Liver (tissue), 9 donors: ENCODE results near the gene RGS4. TPM values are rescaled to one million over a fixed set of nuclear protein-coding genes. Genes with fewer than 3 reads are reported as not detected.

Experiments used
- DNase-seq: peaks from one replicate; pipeline ENCODE4 v3.0.0-alpha.2; 2017; ENCODE audit warnings: low spot score
- H3K27ac ChIP-seq, 2 donors: one replicate each; pipeline ENCODE4 v1.7.0; 2013; ENCODE audit warnings: inconsistent platforms in 2 of 2, low read length in 2 of 2, control low read depth in 1 of 2, low read depth in 1 of 2, mild to moderate bottlenecking in 1 of 2
- H3K27me3 ChIP-seq, 4 donors: one replicate each; pipeline versions ENCODE4 v1.6.1 to v1.7.0; 2013; ENCODE audit warnings: low read length in 3 of 4, inconsistent platforms in 1 of 4, mild to moderate bottlenecking in 1 of 4, moderate library complexity in 1 of 4; ENCODE audit not compliant: control insufficient read depth in 4 of 4, insufficient read depth in 4 of 4
- H3K36me3 ChIP-seq, 4 donors: one replicate each; pipeline versions ENCODE4 v1.6.1 to v1.7.0; 2013; ENCODE audit warnings: low read length in 3 of 4, mild to moderate bottlenecking in 3 of 4, low read depth in 1 of 4, moderate library complexity in 1 of 4; ENCODE audit not compliant: control insufficient read depth in 4 of 4, insufficient read depth in 3 of 4
- H3K4me1 ChIP-seq, 4 donors: one replicate each; pipeline versions ENCODE4 v1.6.1 to v1.7.0; 2013; ENCODE audit warnings: low read length in 3 of 4, mild to moderate bottlenecking in 3 of 4, moderate library complexity in 1 of 4; ENCODE audit not compliant: control insufficient read depth in 4 of 4, insufficient read depth in 4 of 4
- H3K4me3 ChIP-seq, 3 donors: one replicate each; pipeline versions ENCODE4 v1.6.1 to v1.7.0; 2013; ENCODE audit warnings: low read length in 3 of 3, control low read depth in 1 of 3, low read depth in 1 of 3, mild to moderate bottlenecking in 1 of 3
- H3K9ac ChIP-seq, 2 donors: one replicate each; pipeline ENCODE4 v1.7.0; 2013; ENCODE audit warnings: low read length in 2 of 2, mild to moderate bottlenecking in 2 of 2, moderate library complexity in 2 of 2, control low read depth in 1 of 2, low read depth in 1 of 2
- H3K9me3 ChIP-seq, 4 donors: one replicate each; pipeline versions ENCODE4 v1.6.1 to v1.7.0; 2013; ENCODE audit warnings: low read length in 3 of 4; ENCODE audit not compliant: control insufficient read depth in 4 of 4
- EGR1 ChIP-seq, 2 donors: IDR thresholded peaks; 2 replicates each; pipeline ENCODE4 v1.6.1; 2016 to 2018; ENCODE audit warnings: antibody characterized with exemption in 2 of 2, low read depth in 2 of 2
- FOXA1 ChIP-seq: IDR thresholded peaks from 2 replicates; pipeline ENCODE4 v1.6.1; 2016; ENCODE audit warnings: antibody characterized with exemption
- FOXA2 ChIP-seq: IDR thresholded peaks from 2 replicates; pipeline ENCODE4 v1.6.1; 2016; ENCODE audit warnings: antibody characterized with exemption
- GABPA ChIP-seq, 2 donors: IDR thresholded peaks in 1 of 2; conservative IDR thresholded peaks in 1 of 2; 2 replicates each; pipeline ENCODE4 v1.6.1; 2016; ENCODE audit warnings: antibody characterized with exemption in 2 of 2, mild to moderate bottlenecking in 1 of 2, moderate library complexity in 1 of 2
- HNF4A ChIP-seq, 2 donors: conservative IDR thresholded peaks; 2 replicates each; pipeline ENCODE4 v1.6.1; 2016; ENCODE audit warnings: antibody characterized with exemption in 2 of 2, mild to moderate bottlenecking in 2 of 2
- HNF4G ChIP-seq: IDR thresholded peaks from 2 replicates; pipeline ENCODE4 v1.6.1; 2016; ENCODE audit warnings: antibody characterized with exemption
- JUND ChIP-seq, 2 donors: IDR thresholded peaks; 2 replicates each; pipeline ENCODE4 v1.6.1; 2016; ENCODE audit warnings: antibody characterized with exemption in 2 of 2
- NR2F2 ChIP-seq: IDR thresholded peaks from 2 replicates; pipeline ENCODE4 v1.6.1; 2016; ENCODE audit warnings: antibody characterized with exemption
- SP1 ChIP-seq: IDR thresholded peaks from 2 replicates; pipeline ENCODE4 v1.6.1; 2018; ENCODE audit warnings: antibody characterized with exemption, mild to moderate bottlenecking
- TAF1 ChIP-seq: conservative IDR thresholded peaks from 2 replicates; pipeline ENCODE4 v1.6.1; 2016; ENCODE audit warnings: antibody characterized with exemption, mild to moderate bottlenecking
- YY1 ChIP-seq: IDR thresholded peaks from 2 replicates; pipeline ENCODE4 v1.6.1; 2016; ENCODE audit warnings: antibody characterized with exemption, mild to moderate bottlenecking
- WGBS: extraction: QIAGEN DNeasy Blood & Tissue Kit; methylation state at CpG from one replicate; pipeline ENCODE4 v1.1.7; 2013; 5-methylcytosine and 5-hydroxymethylcytosine counted together
- polyA plus RNA-seq, 2 donors: library from polyadenylated mRNA; stranded (reverse) in 1 of 2; unstranded in 1 of 2; fragments of 200-250 nt in 1 of 2; fragments of >200 nt in 1 of 2; fragmentation: Nextera tagmentation in 1 of 2; extraction: Ambion mirVana in 1 of 2; gene quantifications; one replicate each; pipeline versions ENCODE4 v1.2.1 to v1.2.3, GENCODE V29; 2013 to 2015
- total RNA-seq, 2 donors: library from RNA; depleted of rRNA; stranded (reverse); fragments of >200 nt; gene quantifications; one replicate each; pipeline ENCODE4 v1.2.3, GENCODE V29; 2014
- TF ChIP-seq, protein P1 (sequence below): IDR thresholded peaks from 2 replicates; pipeline ENCODE4 v1.6.1; 2016; ENCODE audit warnings: antibody characterized with exemption
- TF ChIP-seq, protein P2 (sequence below): fragments of 150-350 bp; IDR thresholded peaks from 2 replicates; pipeline ENCODE4 v1.5.1; 2017; ENCODE audit warnings: improper control_type of control experiment, low read depth, low read length; ENCODE audit not compliant: missing input control
- TF ChIP-seq, protein P3 (sequence below): IDR thresholded peaks from 2 replicates; pipeline ENCODE4 v1.6.1; 2016; ENCODE audit warnings: antibody characterized with exemption, mild to moderate bottlenecking
- TF ChIP-seq, protein P4 (sequence below): IDR thresholded peaks from 2 replicates; pipeline ENCODE4 v1.6.1; 2016; ENCODE audit warnings: antibody characterized with exemption
- TF ChIP-seq, protein P5 (sequence below): IDR thresholded peaks from 2 replicates; pipeline ENCODE4 v1.6.1; 2016; ENCODE audit warnings: antibody characterized with exemption
- donor health status: healthy.
- donor health status: healthy.
- donor health status: healthy.
- donor health status: healthy.
- donor health status: healthy.

Gene RGS4
- total and polyA plus RNA-seq, 4 donors, result 0.37 to 1.4 (median 0.75) TPM

DNA sequence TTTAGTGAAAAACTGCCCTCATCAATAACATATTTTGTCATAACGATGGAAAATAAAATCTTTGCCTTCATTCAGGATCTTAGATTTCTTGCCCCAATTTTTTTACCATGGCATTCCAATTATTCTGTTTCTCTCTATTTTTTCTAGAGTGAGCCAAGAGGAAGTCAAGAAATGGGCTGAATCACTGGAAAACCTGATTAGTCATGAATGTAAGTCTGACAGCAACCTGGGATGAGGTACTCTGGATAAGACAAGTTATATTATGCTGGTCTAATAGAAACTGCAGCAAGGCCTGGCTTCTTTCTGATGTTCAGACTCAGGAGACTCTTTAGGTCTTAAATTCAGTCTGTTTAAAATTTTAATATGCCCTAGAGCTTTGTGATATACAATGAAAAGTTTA, 3.5 kb downstream of the RGS4 start:
- Histone ChIP-seq H3K36me3 (no peaks in the 10 kb centered on the region), H3K9ac (no peak overlapping the region), H3K4me3 (no peak overlapping the region), H3K27me3 (peaks cover 0 to 10% (median 3%) of the 10 kb centered on the region in 4 donors), H3K4me1 (peaks cover 0 to 2% (median 0%) of the 10 kb centered on the region in 4 donors), H3K9me3 (no peaks in the 10 kb centered on the region), H3K27ac (no peak overlapping the region)
- TF ChIP-seq, protein P1, sequence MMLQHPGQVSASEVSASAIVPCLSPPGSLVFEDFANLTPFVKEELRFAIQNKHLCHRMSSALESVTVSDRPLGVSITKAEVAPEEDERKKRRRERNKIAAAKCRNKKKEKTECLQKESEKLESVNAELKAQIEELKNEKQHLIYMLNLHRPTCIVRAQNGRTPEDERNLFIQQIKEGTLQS, result no peak
- TF ChIP-seq FOXA1 (no peak), GABPA (IDR thresholded peaks at IDR 0.05 in 1 of 2, conservative IDR thresholded peaks at IDR 0.05 in 1 of 2) (no peak), EGR1 (IDR thresholded peaks at IDR 0.05; ENCODE audit: low read depth in 2 of 2) (no peak), HNF4A (conservative IDR thresholded peaks at IDR 0.05) (no peak), FOXA2 (no peak), HNF4G (no peak), NR2F2 (no peak), TAF1 (no peak), YY1 (no peak), SP1 (no peak)
- TF ChIP-seq, protein P2, sequence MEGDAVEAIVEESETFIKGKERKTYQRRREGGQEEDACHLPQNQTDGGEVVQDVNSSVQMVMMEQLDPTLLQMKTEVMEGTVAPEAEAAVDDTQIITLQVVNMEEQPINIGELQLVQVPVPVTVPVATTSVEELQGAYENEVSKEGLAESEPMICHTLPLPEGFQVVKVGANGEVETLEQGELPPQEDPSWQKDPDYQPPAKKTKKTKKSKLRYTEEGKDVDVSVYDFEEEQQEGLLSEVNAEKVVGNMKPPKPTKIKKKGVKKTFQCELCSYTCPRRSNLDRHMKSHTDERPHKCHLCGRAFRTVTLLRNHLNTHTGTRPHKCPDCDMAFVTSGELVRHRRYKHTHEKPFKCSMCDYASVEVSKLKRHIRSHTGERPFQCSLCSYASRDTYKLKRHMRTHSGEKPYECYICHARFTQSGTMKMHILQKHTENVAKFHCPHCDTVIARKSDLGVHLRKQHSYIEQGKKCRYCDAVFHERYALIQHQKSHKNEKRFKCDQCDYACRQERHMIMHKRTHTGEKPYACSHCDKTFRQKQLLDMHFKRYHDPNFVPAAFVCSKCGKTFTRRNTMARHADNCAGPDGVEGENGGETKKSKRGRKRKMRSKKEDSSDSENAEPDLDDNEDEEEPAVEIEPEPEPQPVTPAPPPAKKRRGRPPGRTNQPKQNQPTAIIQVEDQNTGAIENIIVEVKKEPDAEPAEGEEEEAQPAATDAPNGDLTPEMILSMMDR, result no peak
- TF ChIP-seq, protein P3, sequence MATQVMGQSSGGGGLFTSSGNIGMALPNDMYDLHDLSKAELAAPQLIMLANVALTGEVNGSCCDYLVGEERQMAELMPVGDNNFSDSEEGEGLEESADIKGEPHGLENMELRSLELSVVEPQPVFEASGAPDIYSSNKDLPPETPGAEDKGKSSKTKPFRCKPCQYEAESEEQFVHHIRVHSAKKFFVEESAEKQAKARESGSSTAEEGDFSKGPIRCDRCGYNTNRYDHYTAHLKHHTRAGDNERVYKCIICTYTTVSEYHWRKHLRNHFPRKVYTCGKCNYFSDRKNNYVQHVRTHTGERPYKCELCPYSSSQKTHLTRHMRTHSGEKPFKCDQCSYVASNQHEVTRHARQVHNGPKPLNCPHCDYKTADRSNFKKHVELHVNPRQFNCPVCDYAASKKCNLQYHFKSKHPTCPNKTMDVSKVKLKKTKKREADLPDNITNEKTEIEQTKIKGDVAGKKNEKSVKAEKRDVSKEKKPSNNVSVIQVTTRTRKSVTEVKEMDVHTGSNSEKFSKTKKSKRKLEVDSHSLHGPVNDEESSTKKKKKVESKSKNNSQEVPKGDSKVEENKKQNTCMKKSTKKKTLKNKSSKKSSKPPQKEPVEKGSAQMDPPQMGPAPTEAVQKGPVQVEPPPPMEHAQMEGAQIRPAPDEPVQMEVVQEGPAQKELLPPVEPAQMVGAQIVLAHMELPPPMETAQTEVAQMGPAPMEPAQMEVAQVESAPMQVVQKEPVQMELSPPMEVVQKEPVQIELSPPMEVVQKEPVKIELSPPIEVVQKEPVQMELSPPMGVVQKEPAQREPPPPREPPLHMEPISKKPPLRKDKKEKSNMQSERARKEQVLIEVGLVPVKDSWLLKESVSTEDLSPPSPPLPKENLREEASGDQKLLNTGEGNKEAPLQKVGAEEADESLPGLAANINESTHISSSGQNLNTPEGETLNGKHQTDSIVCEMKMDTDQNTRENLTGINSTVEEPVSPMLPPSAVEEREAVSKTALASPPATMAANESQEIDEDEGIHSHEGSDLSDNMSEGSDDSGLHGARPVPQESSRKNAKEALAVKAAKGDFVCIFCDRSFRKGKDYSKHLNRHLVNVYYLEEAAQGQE, result no peak
- TF ChIP-seq, protein P4, sequence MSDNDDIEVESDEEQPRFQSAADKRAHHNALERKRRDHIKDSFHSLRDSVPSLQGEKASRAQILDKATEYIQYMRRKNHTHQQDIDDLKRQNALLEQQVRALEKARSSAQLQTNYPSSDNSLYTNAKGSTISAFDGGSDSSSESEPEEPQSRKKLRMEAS, result no peak
- TF ChIP-seq, protein P5, sequence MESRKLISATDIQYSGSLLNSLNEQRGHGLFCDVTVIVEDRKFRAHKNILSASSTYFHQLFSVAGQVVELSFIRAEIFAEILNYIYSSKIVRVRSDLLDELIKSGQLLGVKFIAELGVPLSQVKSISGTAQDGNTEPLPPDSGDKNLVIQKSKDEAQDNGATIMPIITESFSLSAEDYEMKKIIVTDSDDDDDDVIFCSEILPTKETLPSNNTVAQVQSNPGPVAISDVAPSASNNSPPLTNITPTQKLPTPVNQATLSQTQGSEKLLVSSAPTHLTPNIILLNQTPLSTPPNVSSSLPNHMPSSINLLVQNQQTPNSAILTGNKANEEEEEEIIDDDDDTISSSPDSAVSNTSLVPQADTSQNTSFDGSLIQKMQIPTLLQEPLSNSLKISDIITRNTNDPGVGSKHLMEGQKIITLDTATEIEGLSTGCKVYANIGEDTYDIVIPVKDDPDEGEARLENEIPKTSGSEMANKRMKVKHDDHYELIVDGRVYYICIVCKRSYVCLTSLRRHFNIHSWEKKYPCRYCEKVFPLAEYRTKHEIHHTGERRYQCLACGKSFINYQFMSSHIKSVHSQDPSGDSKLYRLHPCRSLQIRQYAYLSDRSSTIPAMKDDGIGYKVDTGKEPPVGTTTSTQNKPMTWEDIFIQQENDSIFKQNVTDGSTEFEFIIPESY, result no peak
- WGBS, result 76% methylated on average over 1 of the region's 1 CpG
- no peak for DNase-seq

DNA sequence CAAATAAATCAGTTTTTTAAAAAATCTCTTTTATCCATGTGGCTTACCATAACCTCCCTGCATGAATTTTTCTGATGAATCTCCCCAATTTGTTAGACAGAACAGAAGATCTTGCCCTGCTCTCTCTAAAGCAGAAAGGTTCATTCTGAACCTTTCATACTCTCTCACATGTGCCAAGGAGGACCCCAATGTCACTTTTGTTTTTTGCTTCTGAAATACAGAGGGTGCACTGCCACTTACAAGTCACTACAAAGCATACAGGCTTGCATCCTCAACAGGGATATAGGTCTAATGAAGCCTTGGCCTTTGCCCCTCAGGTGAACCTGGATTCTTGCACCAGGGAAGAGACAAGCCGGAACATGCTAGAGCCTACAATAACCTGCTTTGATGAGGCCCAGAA, 4.8 kb downstream of the RGS4 start:
- Histone ChIP-seq H3K9me3 (no peaks in the 10 kb centered on the region), H3K4me3 (no peak overlapping the region), H3K4me1 (peaks cover 0 to 2% (median 0%) of the 10 kb centered on the region in 4 donors), H3K9ac (no peak overlapping the region), H3K27ac (no peak overlapping the region), H3K27me3 (peaks cover 0 to 9% (median 2%) of the 10 kb centered on the region in 4 donors), H3K36me3 (no peaks in the 10 kb centered on the region)
- no peak for DNase-seq
- 91% methylated on average over 1 of the region's 1 CpG for WGBS
- TF ChIP-seq FOXA1 (no peak), TAF1 (no peak), SP1 (no peak), JUND (IDR thresholded peaks at IDR 0.05) (no peak), FOXA2 (no peak), HNF4G (no peak)
- TF ChIP-seq, protein P5, result no peak
- TF ChIP-seq, protein P1, result no peak
